MG63 (cell line): ENCODE results near the gene SKOR2. TPM values are rescaled to one million over a fixed set of nuclear protein-coding genes. Genes with fewer than 3 reads are reported as not detected.
"Not testable (repeated sequence)": the region's sequence is repeated elsewhere in the genome, so short reads cannot be mapped to it uniquely, and the experiment has no call there.

Experiments
- DNase-seq: peaks from one replicate; pipeline ENCODE4 v3.0.0-alpha.2; 2020
- H3K27me3 ChIP-seq: fragments of 250-450 bp; sonication (Bioruptor Pico); 2 replicates; pipeline ENCODE4 v1.5.1; 2020; ENCODE audit warnings: mild to moderate bottlenecking, moderate library complexity
- H3K36me3 ChIP-seq: fragments of 250-450 bp; sonication (Bioruptor Pico); 2 replicates; pipeline ENCODE4 v1.5.1; 2020; ENCODE audit warnings: mild to moderate bottlenecking, moderate library complexity
- H3K4me3 ChIP-seq: fragments of 250-450 bp; sonication (Bioruptor Pico); 2 replicates; pipeline ENCODE4 v1.5.1; 2020; ENCODE audit warnings: mild to moderate bottlenecking, moderate library complexity
- H3K9me3 ChIP-seq: fragments of 250-450 bp; sonication (Bioruptor Pico); 2 replicates; pipeline ENCODE4 v1.5.1; 2020; ENCODE audit warnings: mild to moderate bottlenecking, moderate library complexity
- total RNA-seq: library from RNA; depleted of rRNA; stranded (reverse); fragments of >200 nt; shearing (Covaris generic); gene quantifications from 2 replicates; pipeline ENCODE4 v1.2.3, GENCODE V29; 2014; ENCODE audit warnings: low replicate concordance

Gene SKOR2
- total RNA-seq, 1 experiment from 2014 or later, result not detected

GRCh38 chr18:47244086-47244485, 7.4 kb downstream of the SKOR2 start:
- Histone ChIP-seq H3K4me3 (no peak overlapping the region), H3K36me3 (no peaks in the 10 kb centered on the region), H3K27me3 (peaks cover 65% of the 10 kb centered on the region), H3K9me3 (peaks cover 6% of the 10 kb centered on the region)
- DNase-seq, result no peak

GRCh38 chr18:47235096-47235495, 16.4 kb downstream of the SKOR2 start:
- Histone ChIP-seq H3K27me3 (peaks cover 28% of the 10 kb centered on the region), H3K9me3 (no peaks in the 10 kb centered on the region), H3K4me3 (no peak overlapping the region), H3K36me3 (no peaks in the 10 kb centered on the region)
- no peak for DNase-seq

- DNase-seq, result no peak
- Histone ChIP-seq H3K9me3 (no peaks in the 10 kb centered on the region), H3K36me3 (no peaks in the 10 kb centered on the region), H3K4me3 (no peak overlapping the region), H3K27me3 (peaks cover 34% of the 10 kb centered on the region)
These were observed 24.8 kb downstream of the SKOR2 start for GRCh38 chr18:47226660-47227059.

GRCh38 chr18:47215554-47216138, 35.8 kb downstream of the SKOR2 start:
- H3K27me3 ChIP-seq, result peaks cover 38% of the 10 kb centered on the region

GRCh38 chr18:47209171-47209570, 42.3 kb downstream of the SKOR2 start:
- H3K27me3 ChIP-seq, result peaks cover 22% of the 10 kb centered on the region
- no peak overlapping the region for H3K4me3 ChIP-seq
- no peaks in the 10 kb centered on the region for H3K9me3 ChIP-seq
- DNase-seq, result no peak
- H3K36me3 ChIP-seq, result no peaks in the 10 kb centered on the region

More at GRCh38 chr18:47215554-47216138, 35.8 kb downstream of the SKOR2 start:
- H3K4me3 ChIP-seq, result no peak overlapping the region
- no peaks in the 10 kb centered on the region for H3K36me3 ChIP-seq
- no peak for DNase-seq
- H3K9me3 ChIP-seq, result no peaks in the 10 kb centered on the region

GRCh38 chr18:47206945-47207637, 44.4 kb downstream of the SKOR2 start:
- no peak for DNase-seq
- Histone ChIP-seq H3K36me3 (no peaks in the 10 kb centered on the region), H3K9me3 (no peaks in the 10 kb centered on the region), H3K4me3 (no peak overlapping the region), H3K27me3 (peaks cover 20% of the 10 kb centered on the region)

GRCh38 chr18:47204908-47205522, 46.4 kb downstream of the SKOR2 start:
- Histone ChIP-seq H3K27me3 (peaks cover 9% of the 10 kb centered on the region), H3K36me3 (no peaks in the 10 kb centered on the region), H3K9me3 (no peaks in the 10 kb centered on the region), H3K4me3 (no peak overlapping the region)
- DNase-seq, result no peak

GRCh38 chr18:47203626-47204464, 47.6 kb downstream of the SKOR2 start:
- no peaks in the 10 kb centered on the region for H3K36me3 ChIP-seq
- no peaks in the 10 kb centered on the region for H3K9me3 ChIP-seq
- no peak overlapping the region for H3K4me3 ChIP-seq
- no peak for DNase-seq
- H3K27me3 ChIP-seq, result peaks cover 8% of the 10 kb centered on the region

GRCh38 chr18:47195961-47196360, 55.5 kb downstream of the SKOR2 start:
- not testable (repeated sequence) for H3K27me3 ChIP-seq, H3K9me3 ChIP-seq, DNase-seq, H3K36me3 ChIP-seq, H3K4me3 ChIP-seq

GRCh38 chr18:47191961-47192360, 59.5 kb downstream of the SKOR2 start:
- H3K4me3 ChIP-seq, result no peak overlapping the region
- no peaks in the 10 kb centered on the region for H3K9me3 ChIP-seq
- DNase-seq, result no peak
- no peaks in the 10 kb centered on the region for H3K36me3 ChIP-seq
- H3K27me3 ChIP-seq, result peaks cover 4% of the 10 kb centered on the region; the same call in 1 of the 2 replicates

GRCh38 chr18:47187721-47188120, 63.7 kb downstream of the SKOR2 start:
- H3K27me3 ChIP-seq, result peaks cover 7% of the 10 kb centered on the region; the same call in 1 of the 2 replicates
- no peaks in the 10 kb centered on the region for H3K36me3 ChIP-seq
- DNase-seq, result no peak
- H3K4me3 ChIP-seq, result no peak overlapping the region
- H3K9me3 ChIP-seq, result no peaks in the 10 kb centered on the region; the same call in 1 of the 2 replicates

- Histone ChIP-seq H3K9me3 (no peaks in the 10 kb centered on the region; the same call in 1 of the 2 replicates), H3K27me3 (peaks cover 7% of the 10 kb centered on the region; the same call in 1 of the 2 replicates), H3K4me3 (no peak overlapping the region), H3K36me3 (no peaks in the 10 kb centered on the region)
- no peak for DNase-seq
These were observed 66.9 kb downstream of the SKOR2 start for GRCh38 chr18:47184419-47185050.

- not testable (repeated sequence) for H3K9me3 ChIP-seq, H3K4me3 ChIP-seq, H3K27me3 ChIP-seq, DNase-seq, H3K36me3 ChIP-seq
These were observed 69.3 kb downstream of the SKOR2 start for GRCh38 chr18:47182156-47182555.

GRCh38 chr18:47180765-47181164, 70.7 kb downstream of the SKOR2 start:
- Histone ChIP-seq H3K27me3 (no peaks in the 10 kb centered on the region), H3K9me3 (no peaks in the 10 kb centered on the region; the same call in 1 of the 2 replicates), H3K4me3 (no peak overlapping the region), H3K36me3 (no peaks in the 10 kb centered on the region)
- no peak for DNase-seq

GRCh38 chr18:47179520-47179919, 71.9 kb downstream of the SKOR2 start:
- H3K4me3 ChIP-seq, result no peak overlapping the region
- no peaks in the 10 kb centered on the region for H3K27me3 ChIP-seq
- DNase-seq, result no peak
- H3K36me3 ChIP-seq, result no peaks in the 10 kb centered on the region
- H3K9me3 ChIP-seq, result no peaks in the 10 kb centered on the region

- Histone ChIP-seq H3K4me3 (peak within 1 kb of the TSS; percentile 97), H3K9me3 (no peaks in the 10 kb centered on the region), H3K27me3 (no peaks in the 10 kb centered on the region), H3K36me3 (peaks cover 4% of the 10 kb centered on the region)
- peak; percentile 90 for DNase-seq
These were observed 75.4 kb downstream of the SKOR2 start, which contains the start of gene IER3IP1 for GRCh38 chr18:47175898-47176575. Gene IER3IP1, minus strand, starts transcription at chr18:47176364. Its CDS starts 87 bp downstream, at chr18:47176277.
